Measurements from ENCODE around the gene PLK3. TPM values are rescaled to one million over a fixed set of nuclear protein-coding genes. Genes with fewer than 3 reads are reported as not detected.
"Not testable (repeated sequence)": the region's sequence is repeated elsewhere in the genome, so short reads cannot be mapped to it uniquely, and the experiment has no call there.

Gene PLK3
- polyA plus RNA-seq, 2 donors = 23.1 to 58.1 TPM

GRCh38 chr1:44828003-44828651 is 27.9 kb downstream of the PLK3 start:
- 93 to 97% methylated on average over 21 of the region's 21 CpGs for WGBS, 2 donors
- no peaks in the 10 kb centered on the region for H3K9me3 ChIP-seq (ENCODE audit: control insufficient read depth in 2 of 2, insufficient read depth in 1 of 2, low read depth in 1 of 2, low read length in 1 of 2)
- H3K36me3 ChIP-seq (ENCODE audit: control insufficient read depth in 2 of 2, insufficient read depth in 2 of 2, low read length in 1 of 2) = no peaks in the 10 kb centered on the region
- no peaks in the 10 kb centered on the region for H3K27me3 ChIP-seq (ENCODE audit: control insufficient read depth in 1 of 2, insufficient read depth in 2 of 2, low read length in 2 of 2)
- no peak overlapping the region for H3K27ac ChIP-seq (ENCODE audit: low read depth in 2 of 2, low read length in 1 of 2)
- no peaks in the 10 kb centered on the region for H3K4me1 ChIP-seq (ENCODE audit: control insufficient read depth in 2 of 2, insufficient read depth in 2 of 2, low read length in 1 of 2)
- no peak overlapping the region for H3K4me3 ChIP-seq (ENCODE audit: low read depth in 1 of 2, low read length in 2 of 2)

GRCh38 chr1:44828841-44829440 is 28.8 kb downstream of the PLK3 start:
- Histone ChIP-seq H3K4me1 (ENCODE audit: control insufficient read depth in 2 of 2, insufficient read depth in 2 of 2, low read length in 1 of 2) (no peaks in the 10 kb centered on the region), H3K27ac (ENCODE audit: low read depth in 2 of 2, low read length in 1 of 2) (no peak overlapping the region), H3K27me3 (ENCODE audit: control insufficient read depth in 1 of 2, insufficient read depth in 2 of 2, low read length in 2 of 2) (no peaks in the 10 kb centered on the region), H3K36me3 (ENCODE audit: control insufficient read depth in 2 of 2, insufficient read depth in 2 of 2, low read length in 1 of 2) (no peaks in the 10 kb centered on the region), H3K9me3 (ENCODE audit: control insufficient read depth in 2 of 2, insufficient read depth in 1 of 2, low read depth in 1 of 2, low read length in 1 of 2) (no peaks in the 10 kb centered on the region), H3K4me3 (ENCODE audit: low read depth in 1 of 2, low read length in 2 of 2) (no peak overlapping the region)
- 87 to 89% methylated on average over 15 of the region's 15 CpGs for WGBS, 2 donors

GRCh38 chr1:44829506-44830384 is 29.6 kb downstream of the PLK3 start:
- Histone ChIP-seq H3K36me3 (ENCODE audit: control insufficient read depth in 2 of 2, insufficient read depth in 2 of 2, low read length in 1 of 2) (no peaks in the 10 kb centered on the region), H3K9me3 (ENCODE audit: control insufficient read depth in 2 of 2, insufficient read depth in 1 of 2, low read depth in 1 of 2, low read length in 1 of 2) (no peaks in the 10 kb centered on the region), H3K27me3 (ENCODE audit: control insufficient read depth in 1 of 2, insufficient read depth in 2 of 2, low read length in 2 of 2) (no peaks in the 10 kb centered on the region), H3K4me3 (ENCODE audit: low read depth in 1 of 2, low read length in 2 of 2) (no peak overlapping the region), H3K27ac (ENCODE audit: low read depth in 2 of 2, low read length in 1 of 2) (no peak overlapping the region), H3K4me1 (ENCODE audit: control insufficient read depth in 2 of 2, insufficient read depth in 2 of 2, low read length in 1 of 2) (no peaks in the 10 kb centered on the region)
- WGBS, 2 donors = 86 to 87% methylated on average over 12 of the region's 12 CpGs

GRCh38 chr1:44830900-44831304 is 30.7 kb downstream of the PLK3 start:
- no peaks in the 10 kb centered on the region for H3K36me3 ChIP-seq (ENCODE audit: control insufficient read depth in 2 of 2, insufficient read depth in 2 of 2, low read length in 1 of 2)
- no peak overlapping the region for H3K27ac ChIP-seq (ENCODE audit: low read depth in 2 of 2, low read length in 1 of 2)
- H3K9me3 ChIP-seq (ENCODE audit: control insufficient read depth in 2 of 2, insufficient read depth in 1 of 2, low read depth in 1 of 2, low read length in 1 of 2) = no peaks in the 10 kb centered on the region
- WGBS, 2 donors = 79 to 83% methylated on average over 10 of the region's 10 CpGs
- H3K4me1 ChIP-seq (ENCODE audit: control insufficient read depth in 2 of 2, insufficient read depth in 2 of 2, low read length in 1 of 2) = no peaks in the 10 kb centered on the region
- H3K4me3 ChIP-seq (ENCODE audit: low read depth in 1 of 2, low read length in 2 of 2) = no peak overlapping the region
- no peaks in the 10 kb centered on the region for H3K27me3 ChIP-seq (ENCODE audit: control insufficient read depth in 1 of 2, insufficient read depth in 2 of 2, low read length in 2 of 2)

GRCh38 chr1:44831516-44831915 is 31.3 kb downstream of the PLK3 start:
- no peaks in the 10 kb centered on the region for H3K9me3 ChIP-seq (ENCODE audit: control insufficient read depth in 2 of 2, insufficient read depth in 1 of 2, low read depth in 1 of 2, low read length in 1 of 2)
- H3K27ac ChIP-seq (ENCODE audit: low read depth in 2 of 2, low read length in 1 of 2) = no peak overlapping the region
- H3K27me3 ChIP-seq (ENCODE audit: control insufficient read depth in 1 of 2, insufficient read depth in 2 of 2, low read length in 2 of 2) = no peaks in the 10 kb centered on the region
- H3K4me3 ChIP-seq (ENCODE audit: low read depth in 1 of 2, low read length in 2 of 2) = no peak overlapping the region
- 41% methylated on average over 9 of the region's 9 CpGs for WGBS, 2 donors
- H3K4me1 ChIP-seq (ENCODE audit: control insufficient read depth in 2 of 2, insufficient read depth in 2 of 2, low read length in 1 of 2) = no peaks in the 10 kb centered on the region
- no peaks in the 10 kb centered on the region for H3K36me3 ChIP-seq (ENCODE audit: control insufficient read depth in 2 of 2, insufficient read depth in 2 of 2, low read length in 1 of 2)

GRCh38 chr1:44832056-44832705 is 32.0 kb downstream of the PLK3 start:
- Histone ChIP-seq H3K36me3 (ENCODE audit: control insufficient read depth in 2 of 2, insufficient read depth in 2 of 2, low read length in 1 of 2) (no peaks in the 10 kb centered on the region), H3K27me3 (ENCODE audit: control insufficient read depth in 1 of 2, insufficient read depth in 2 of 2, low read length in 2 of 2) (no peaks in the 10 kb centered on the region), H3K9me3 (ENCODE audit: control insufficient read depth in 2 of 2, insufficient read depth in 1 of 2, low read depth in 1 of 2, low read length in 1 of 2) (no peaks in the 10 kb centered on the region), H3K4me3 (ENCODE audit: low read depth in 1 of 2, low read length in 2 of 2) (no peak overlapping the region), H3K4me1 (ENCODE audit: control insufficient read depth in 2 of 2, insufficient read depth in 2 of 2, low read length in 1 of 2) (no peaks in the 10 kb centered on the region), H3K27ac (ENCODE audit: low read depth in 2 of 2, low read length in 1 of 2) (no peak overlapping the region)
- 68 to 73% methylated on average over 13 of the region's 13 CpGs for WGBS, 2 donors

GRCh38 chr1:44834328-44834727 is 34.2 kb downstream of the PLK3 start:
- Histone ChIP-seq H3K27me3 (ENCODE audit: control insufficient read depth in 1 of 2, insufficient read depth in 2 of 2, low read length in 2 of 2) (no peaks in the 10 kb centered on the region), H3K27ac (ENCODE audit: low read depth in 2 of 2, low read length in 1 of 2) (no peak overlapping the region), H3K4me3 (ENCODE audit: low read depth in 1 of 2, low read length in 2 of 2) (no peak overlapping the region), H3K4me1 (ENCODE audit: control insufficient read depth in 2 of 2, insufficient read depth in 2 of 2, low read length in 1 of 2) (no peaks in the 10 kb centered on the region), H3K36me3 (ENCODE audit: control insufficient read depth in 2 of 2, insufficient read depth in 2 of 2, low read length in 1 of 2) (no peaks in the 10 kb centered on the region), H3K9me3 (ENCODE audit: control insufficient read depth in 2 of 2, insufficient read depth in 1 of 2, low read depth in 1 of 2, low read length in 1 of 2) (no peaks in the 10 kb centered on the region)
- 76 to 78% methylated on average over 7 of the region's 7 CpGs for WGBS, 2 donors

- Histone ChIP-seq H3K4me3 (ENCODE audit: low read depth in 1 of 2, low read length in 2 of 2) (no peak overlapping the region), H3K9me3 (ENCODE audit: control insufficient read depth in 2 of 2, insufficient read depth in 1 of 2, low read depth in 1 of 2, low read length in 1 of 2) (no peaks in the 10 kb centered on the region), H3K27me3 (ENCODE audit: control insufficient read depth in 1 of 2, insufficient read depth in 2 of 2, low read length in 2 of 2) (no peaks in the 10 kb centered on the region), H3K4me1 (ENCODE audit: control insufficient read depth in 2 of 2, insufficient read depth in 2 of 2, low read length in 1 of 2) (no peaks in the 10 kb centered on the region), H3K36me3 (ENCODE audit: control insufficient read depth in 2 of 2, insufficient read depth in 2 of 2, low read length in 1 of 2) (no peaks in the 10 kb centered on the region), H3K27ac (ENCODE audit: low read depth in 2 of 2, low read length in 1 of 2) (no peak overlapping the region)
- WGBS, 2 donors = 62 to 63% methylated on average over 23 of the region's 23 CpGs
Measured at GRCh38 chr1:44835738-44836675, 35.8 kb downstream of the PLK3 start.

- 87 to 94% methylated on average over 11 of the region's 11 CpGs for WGBS, 2 donors
- not testable (repeated sequence) for H3K4me1 ChIP-seq (ENCODE audit: control insufficient read depth in 2 of 2, insufficient read depth in 2 of 2, low read length in 1 of 2)
Measured at GRCh38 chr1:44838294-44838693, 38.1 kb downstream of the PLK3 start.

More at GRCh38 chr1:44838294-44838693, 38.1 kb downstream of the PLK3 start:
- H3K27ac ChIP-seq (ENCODE audit: low read depth in 2 of 2, low read length in 1 of 2); H3K27me3 ChIP-seq (ENCODE audit: control insufficient read depth in 1 of 2, insufficient read depth in 2 of 2, low read length in 2 of 2); H3K4me3 ChIP-seq (ENCODE audit: low read depth in 1 of 2, low read length in 2 of 2); H3K9me3 ChIP-seq (ENCODE audit: control insufficient read depth in 2 of 2, insufficient read depth in 1 of 2, low read depth in 1 of 2, low read length in 1 of 2); H3K36me3 ChIP-seq (ENCODE audit: control insufficient read depth in 2 of 2, insufficient read depth in 2 of 2, low read length in 1 of 2): not testable (repeated sequence)
